A549 (cell line): ENCODE data around the gene RNF114.

ENCODE experiments used
- CHD2 ChIP-seq: fragments of 150-350 bp; IDR thresholded peaks from 2 replicates; pipeline ENCODE4 v1.6.1; 2014; ENCODE audit warnings: low read length; ENCODE audit not compliant: partially characterized antibody
- CTCF ChIP-seq: fragments of >200 bp; sonication (Bioruptor Twin); formaldehyde crosslinking; IDR thresholded peaks from 3 replicates; pipeline ENCODE4 v1.5.1; 2016
- EP300 ChIP-seq, 2 experiments: fragments of >200 bp; sonication (Bioruptor Twin); formaldehyde crosslinking; IDR thresholded peaks; 2 replicates in 1 of 2; 3 replicates in 1 of 2; pipeline ENCODE4 v1.6.1; 2016 to 2017
- ESRRA ChIP-seq: fragments of 150-350 bp; IDR thresholded peaks from 2 replicates; pipeline ENCODE4 v1.6.1; 2014; ENCODE audit warnings: mild to moderate bottlenecking, low read length, borderline replicate concordance
- FOSL2 ChIP-seq, 2 experiments: fragments of 450-650 bp in 1 of 2; fragments of >200 bp in 1 of 2; sonication (Bioruptor Twin) in 1 of 2; formaldehyde crosslinking; IDR thresholded peaks; 2 replicates each; pipeline versions ENCODE4 v1.5.0 to v1.6.1; 2016 to 2020; ENCODE audit warnings: mild to moderate bottlenecking in 1 of 2, moderate library complexity in 1 of 2
- HMGXB4 ChIP-seq: fragments of 250-450 bp; sonication (Bioruptor Pico); IDR thresholded peaks from 2 replicates; pipeline ENCODE4 v1.5.0; 2021; ENCODE audit warnings: mild to moderate bottlenecking, moderate library complexity, borderline replicate concordance
- MAX ChIP-seq: IDR thresholded peaks from 2 replicates; pipeline ENCODE4 v1.6.1; 2012
- POLR2A ChIP-seq: IDR thresholded peaks from 2 replicates; pipeline ENCODE4 v1.6.1; 2012; ENCODE audit warnings: mild to moderate bottlenecking, low read length
- RAD21 ChIP-seq, 2 experiments: fragments of >200 bp in 1 of 2; sonication (Bioruptor Twin) in 1 of 2; formaldehyde crosslinking in 1 of 2; IDR thresholded peaks in 1 of 2; conservative IDR thresholded peaks in 1 of 2; 2 replicates in 1 of 2; 3 replicates in 1 of 2; pipeline ENCODE4 v1.6.1; 2012 to 2018; ENCODE audit warnings: inconsistent platforms in 1 of 2

- no peak for TF ChIP-seq MAX
- TF ChIP-seq HMGXB4 (CRISPR knock-in tag), result no peak
- TF ChIP-seq ESRRA, result no peak
- no peak for TF ChIP-seq CHD2
- peak; percentile 87 for TF ChIP-seq CTCF
- no peak for TF ChIP-seq EP300 (IDR thresholded peaks at IDR 0.05)
- no peak for TF ChIP-seq POLR2A
- TF ChIP-seq RAD21 (conservative IDR thresholded peaks at IDR 0.05 in 1 of 2, IDR thresholded peaks at IDR 0.05 in 1 of 2), result peak; percentile 73 to 75
- no peak for TF ChIP-seq FOSL2 (IDR thresholded peaks at IDR 0.05)
- no peak for TF ChIP-seq FOSL2 (CRISPR knock-in tag; IDR thresholded peaks at IDR 0.05)
Measured at GRCh38 chr20:49928411-49929141, 7.6 kb upstream of the RNF114 start.
